SK-N-SH treated with all-trans-retinoic acid at 6 μM for 48 hours (cell line): ENCODE data around the gene PHIP.
"Not testable (repeated sequence)": the region's sequence is repeated elsewhere in the genome, so short reads cannot be mapped to it uniquely, and the experiment has no call there.

Experiments used
- ATAC-seq: fragments of 200-7000 bp; cut with Tn5 transposase; 3 replicates; pipeline ENCODE4 v1.9.1; 2020; ENCODE audit warnings: mild to moderate bottlenecking, moderate library complexity
- ARNTL ChIP-seq: fragments of 450-650 bp; formaldehyde crosslinking; IDR thresholded peaks from 2 replicates; pipeline ENCODE4 v1.5.0; 2020; ENCODE audit warnings: low read depth, mild to moderate bottlenecking, moderate library complexity, borderline replicate concordance
- BACH2 ChIP-seq: fragments of 250-450 bp; sonication (Bioruptor Pico); IDR thresholded peaks from 2 replicates; pipeline ENCODE4 v1.9.0; 2021; ENCODE audit warnings: mild to moderate bottlenecking, borderline replicate concordance
- CSDC2 ChIP-seq: fragments of 250-450 bp; sonication (Bioruptor Pico); IDR thresholded peaks from 2 replicates; pipeline ENCODE4 v1.5.0; 2020; ENCODE audit warnings: mild to moderate bottlenecking, moderate library complexity
- ESRRG ChIP-seq: fragments of 250-450 bp; sonication (Bioruptor Pico); IDR thresholded peaks from 2 replicates; pipeline ENCODE4 v1.6.1; 2021; ENCODE audit warnings: mild to moderate bottlenecking
- GLIS3 ChIP-seq: fragments of 250-450 bp; sonication (Bioruptor Pico); IDR thresholded peaks from 2 replicates; pipeline ENCODE4 v1.5.0; 2020; ENCODE audit warnings: mild to moderate bottlenecking, moderate library complexity
- ISL1 ChIP-seq: fragments of 250-450 bp; sonication (Bioruptor Pico); IDR thresholded peaks from 2 replicates; pipeline ENCODE4 v2.1.2; 2022; ENCODE audit warnings: mild to moderate bottlenecking, moderate library complexity
- POU6F1 ChIP-seq: fragments of 250-450 bp; sonication (Bioruptor Pico); IDR thresholded peaks from 2 replicates; pipeline ENCODE4 v1.8.0; 2021; ENCODE audit warnings: low read depth, mild to moderate bottlenecking, moderate library complexity, borderline replicate concordance
- PPARA ChIP-seq: fragments of 250-450 bp; sonication (Bioruptor Pico); IDR thresholded peaks from 2 replicates; pipeline ENCODE4 v1.5.0; 2020; ENCODE audit warnings: mild to moderate bottlenecking, borderline replicate concordance
- RARB ChIP-seq: fragments of 250-450 bp; sonication (Bioruptor Pico); IDR thresholded peaks from 2 replicates; pipeline ENCODE4 v1.8.0; 2021; ENCODE audit warnings: mild to moderate bottlenecking, moderate library complexity
- SNAI2 ChIP-seq: fragments of 250-450 bp; sonication (Bioruptor Pico); IDR thresholded peaks from 2 replicates; pipeline ENCODE4 v1.5.0; 2020; ENCODE audit warnings: mild to moderate bottlenecking, moderate library complexity
- TCF4 ChIP-seq: fragments of 250-450 bp; sonication (Bioruptor Pico); IDR thresholded peaks from 2 replicates; pipeline ENCODE4 v1.8.0; 2021; ENCODE audit warnings: mild to moderate bottlenecking, moderate library complexity, borderline replicate concordance
- TOX ChIP-seq: fragments of 250-450 bp; sonication (Bioruptor Pico); IDR thresholded peaks from 2 replicates; pipeline ENCODE4 v1.8.0; 2021; ENCODE audit warnings: mild to moderate bottlenecking, moderate library complexity, borderline replicate concordance
- ZC3H10 ChIP-seq: fragments of 250-450 bp; sonication (Bioruptor Pico); IDR thresholded peaks from 2 replicates; pipeline ENCODE4 v1.5.1; 2021; ENCODE audit warnings: mild to moderate bottlenecking, moderate library complexity
- ZFP3 ChIP-seq: fragments of 250-450 bp; sonication (Bioruptor Pico); IDR thresholded peaks from 2 replicates; pipeline ENCODE4 v1.5.0; 2020; ENCODE audit warnings: mild to moderate bottlenecking, moderate library complexity
- ZFP30 ChIP-seq: fragments of 450-650 bp; formaldehyde crosslinking; IDR thresholded peaks from 2 replicates; pipeline ENCODE4 v1.5.0; 2022; ENCODE audit warnings: mild to moderate bottlenecking, moderate library complexity
- ZNF70 ChIP-seq: fragments of 450-650 bp; formaldehyde crosslinking; IDR thresholded peaks from 2 replicates; pipeline ENCODE4 v1.5.0; 2020; ENCODE audit warnings: mild to moderate bottlenecking, moderate library complexity
- ZNF8 ChIP-seq: fragments of 450-650 bp; formaldehyde crosslinking; IDR thresholded peaks from 2 replicates; pipeline ENCODE4 v1.5.0; 2020; ENCODE audit warnings: mild to moderate bottlenecking, moderate library complexity
- TF ChIP-seq, protein P1 (sequence below): fragments of 250-450 bp; sonication (Bioruptor Pico); IDR thresholded peaks from 2 replicates; pipeline ENCODE4 v1.8.0; 2020; ENCODE audit warnings: mild to moderate bottlenecking, moderate library complexity, borderline replicate concordance
- TF ChIP-seq, protein P2 (sequence below): fragments of 250-450 bp; sonication (Bioruptor Pico); IDR thresholded peaks from 2 replicates; pipeline ENCODE4 v1.5.0; 2020; ENCODE audit warnings: mild to moderate bottlenecking, moderate library complexity
- TF ChIP-seq, protein P3 (sequence below): fragments of 250-450 bp; sonication (Bioruptor Pico); IDR thresholded peaks from 2 replicates; pipeline ENCODE4 v1.5.1; 2021; ENCODE audit warnings: mild to moderate bottlenecking, moderate library complexity

PHIP gene

GRCh38 chr6:78936515-78936914 is 141.5 kb downstream of the PHIP start:
- TF ChIP-seq RARB (CRISPR knock-in tag), result no peak
- ATAC-seq, result no peak

DNA sequence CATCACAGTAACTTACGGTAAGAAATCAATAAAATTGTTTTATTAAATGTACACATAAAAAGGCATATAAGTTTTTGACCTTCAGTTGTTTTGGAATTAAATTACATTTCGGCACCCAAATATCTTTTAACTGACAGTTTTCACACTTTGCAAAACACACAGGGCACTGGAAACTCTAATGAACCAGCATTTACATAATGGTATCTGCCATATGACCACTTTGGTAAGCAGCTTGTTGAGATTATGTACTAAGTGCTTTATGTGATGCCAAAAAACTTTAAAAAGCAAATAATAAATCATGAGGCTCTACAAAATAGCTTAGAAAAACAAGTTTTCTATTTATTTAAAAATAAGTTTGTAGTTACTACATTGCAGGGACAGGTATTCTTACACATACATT is 142.5 kb downstream of the PHIP start:
- ATAC-seq, result no peak
- TF ChIP-seq POU6F1 (CRISPR knock-in tag), result no peak
- TF ChIP-seq, all 23 proteins: peak for 0

DNA sequence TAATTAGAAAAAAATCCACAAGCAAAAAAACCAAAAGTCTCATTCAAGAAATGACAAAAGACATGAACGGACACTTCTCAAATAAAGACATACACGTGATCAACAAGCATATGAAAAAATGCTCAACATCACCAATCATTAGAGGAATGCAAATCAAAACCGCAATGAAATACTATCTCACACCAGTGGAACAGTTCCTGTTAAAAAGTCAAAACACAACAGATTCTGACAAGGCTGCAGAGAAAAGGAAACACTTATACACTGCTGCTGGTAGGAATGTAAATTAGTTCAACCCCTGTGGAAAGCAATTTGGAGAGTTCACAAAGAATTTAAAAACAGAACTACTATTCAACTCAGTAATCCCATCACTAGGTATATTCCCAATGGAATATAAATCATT is 152.7 kb downstream of the PHIP start:
- ATAC-seq, result no peak
- TF ChIP-seq GLIS3 (CRISPR knock-in tag) (no peak), ZNF70 (CRISPR knock-in tag) (no peak), POU6F1 (CRISPR knock-in tag) (no peak), ZNF8 (CRISPR knock-in tag) (no peak)
- TF ChIP-seq, all 23 proteins: peak for 0

GRCh38 chr6:78921168-78921567 is 156.9 kb downstream of the PHIP start:
- ATAC-seq, result not testable (repeated sequence)

DNA sequence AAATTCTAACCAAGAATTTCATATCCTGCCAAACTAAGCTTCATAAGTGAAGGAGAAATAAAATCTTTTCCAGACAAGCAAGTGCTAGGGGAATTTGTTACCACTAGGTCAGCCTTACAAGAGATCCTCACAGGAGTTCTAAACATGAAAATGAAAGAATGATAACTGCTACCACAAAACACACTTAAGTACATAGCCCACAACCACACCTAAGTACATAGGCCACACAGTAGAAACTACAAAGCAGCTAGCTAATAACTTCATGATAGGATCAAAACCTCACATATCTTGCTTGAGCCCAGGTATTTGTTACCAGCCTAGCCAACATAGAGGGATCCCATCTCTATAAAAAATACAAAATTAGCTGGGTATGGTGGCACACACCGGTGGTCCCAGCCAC is 160.3 kb downstream of the PHIP start:
- no peak for ATAC-seq
- no peak for TF ChIP-seq ARNTL (CRISPR knock-in tag)
- TF ChIP-seq ZFP3, result no peak
- TF ChIP-seq CSDC2 (CRISPR knock-in tag), result no peak
- no peak for TF ChIP-seq RARB (CRISPR knock-in tag)
- TF ChIP-seq ESRRG (CRISPR knock-in tag), result no peak
- no peak for TF ChIP-seq ZC3H10 (CRISPR knock-in tag)
- TF ChIP-seq BACH2 (CRISPR knock-in tag), result no peak
- no peak for TF ChIP-seq PPARA
- no peak for TF ChIP-seq ISL1 (CRISPR knock-in tag)

DNA sequence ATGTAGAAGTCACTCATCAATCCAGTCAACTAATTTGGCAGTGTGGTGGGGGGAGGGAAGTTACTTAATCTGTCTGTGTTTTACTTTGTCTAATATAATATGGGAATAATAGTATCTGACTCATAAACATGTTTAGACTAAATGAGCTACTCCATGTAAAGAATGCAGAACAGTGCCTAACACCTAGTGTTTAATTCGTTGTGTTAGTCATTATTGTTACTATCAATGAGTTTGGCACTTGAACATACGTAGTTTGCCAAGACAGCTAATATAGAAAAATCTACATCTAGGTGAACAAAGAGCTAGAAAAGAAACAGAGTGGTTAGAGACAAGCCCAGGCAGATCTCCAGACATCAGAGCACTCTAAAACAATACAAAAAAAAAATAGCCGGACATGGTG is 161.6 kb downstream of the PHIP start:
- no peak for TF ChIP-seq ARNTL (CRISPR knock-in tag)
- no peak for TF ChIP-seq POU6F1 (CRISPR knock-in tag)
- no peak for TF ChIP-seq ESRRG (CRISPR knock-in tag)
- TF ChIP-seq SNAI2, result no peak
- no peak for TF ChIP-seq ZFP30 (CRISPR knock-in tag)
- TF ChIP-seq ZNF8 (CRISPR knock-in tag), result no peak
- TF ChIP-seq, protein P1, sequence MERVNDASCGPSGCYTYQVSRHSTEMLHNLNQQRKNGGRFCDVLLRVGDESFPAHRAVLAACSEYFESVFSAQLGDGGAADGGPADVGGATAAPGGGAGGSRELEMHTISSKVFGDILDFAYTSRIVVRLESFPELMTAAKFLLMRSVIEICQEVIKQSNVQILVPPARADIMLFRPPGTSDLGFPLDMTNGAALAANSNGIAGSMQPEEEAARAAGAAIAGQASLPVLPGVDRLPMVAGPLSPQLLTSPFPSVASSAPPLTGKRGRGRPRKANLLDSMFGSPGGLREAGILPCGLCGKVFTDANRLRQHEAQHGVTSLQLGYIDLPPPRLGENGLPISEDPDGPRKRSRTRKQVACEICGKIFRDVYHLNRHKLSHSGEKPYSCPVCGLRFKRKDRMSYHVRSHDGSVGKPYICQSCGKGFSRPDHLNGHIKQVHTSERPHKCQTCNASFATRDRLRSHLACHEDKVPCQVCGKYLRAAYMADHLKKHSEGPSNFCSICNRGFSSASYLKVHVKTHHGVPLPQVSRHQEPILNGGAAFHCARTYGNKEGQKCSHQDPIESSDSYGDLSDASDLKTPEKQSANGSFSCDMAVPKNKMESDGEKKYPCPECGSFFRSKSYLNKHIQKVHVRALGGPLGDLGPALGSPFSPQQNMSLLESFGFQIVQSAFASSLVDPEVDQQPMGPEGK (CRISPR knock-in tag), result no peak
- TF ChIP-seq RARB (CRISPR knock-in tag), result no peak
- TF ChIP-seq, protein P2, sequence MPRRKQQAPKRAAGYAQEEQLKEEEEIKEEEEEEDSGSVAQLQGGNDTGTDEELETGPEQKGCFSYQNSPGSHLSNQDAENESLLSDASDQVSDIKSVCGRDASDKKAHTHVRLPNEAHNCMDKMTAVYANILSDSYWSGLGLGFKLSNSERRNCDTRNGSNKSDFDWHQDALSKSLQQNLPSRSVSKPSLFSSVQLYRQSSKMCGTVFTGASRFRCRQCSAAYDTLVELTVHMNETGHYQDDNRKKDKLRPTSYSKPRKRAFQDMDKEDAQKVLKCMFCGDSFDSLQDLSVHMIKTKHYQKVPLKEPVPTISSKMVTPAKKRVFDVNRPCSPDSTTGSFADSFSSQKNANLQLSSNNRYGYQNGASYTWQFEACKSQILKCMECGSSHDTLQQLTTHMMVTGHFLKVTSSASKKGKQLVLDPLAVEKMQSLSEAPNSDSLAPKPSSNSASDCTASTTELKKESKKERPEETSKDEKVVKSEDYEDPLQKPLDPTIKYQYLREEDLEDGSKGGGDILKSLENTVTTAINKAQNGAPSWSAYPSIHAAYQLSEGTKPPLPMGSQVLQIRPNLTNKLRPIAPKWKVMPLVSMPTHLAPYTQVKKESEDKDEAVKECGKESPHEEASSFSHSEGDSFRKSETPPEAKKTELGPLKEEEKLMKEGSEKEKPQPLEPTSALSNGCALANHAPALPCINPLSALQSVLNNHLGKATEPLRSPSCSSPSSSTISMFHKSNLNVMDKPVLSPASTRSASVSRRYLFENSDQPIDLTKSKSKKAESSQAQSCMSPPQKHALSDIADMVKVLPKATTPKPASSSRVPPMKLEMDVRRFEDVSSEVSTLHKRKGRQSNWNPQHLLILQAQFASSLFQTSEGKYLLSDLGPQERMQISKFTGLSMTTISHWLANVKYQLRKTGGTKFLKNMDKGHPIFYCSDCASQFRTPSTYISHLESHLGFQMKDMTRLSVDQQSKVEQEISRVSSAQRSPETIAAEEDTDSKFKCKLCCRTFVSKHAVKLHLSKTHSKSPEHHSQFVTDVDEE (CRISPR knock-in tag), result no peak
- no peak for TF ChIP-seq ISL1 (CRISPR knock-in tag)
- no peak for TF ChIP-seq TOX
- no peak for TF ChIP-seq CSDC2 (CRISPR knock-in tag)
- no peak for TF ChIP-seq ZFP3
- no peak for TF ChIP-seq ZC3H10 (CRISPR knock-in tag)
- no peak for TF ChIP-seq TCF4
- TF ChIP-seq, protein P3, sequence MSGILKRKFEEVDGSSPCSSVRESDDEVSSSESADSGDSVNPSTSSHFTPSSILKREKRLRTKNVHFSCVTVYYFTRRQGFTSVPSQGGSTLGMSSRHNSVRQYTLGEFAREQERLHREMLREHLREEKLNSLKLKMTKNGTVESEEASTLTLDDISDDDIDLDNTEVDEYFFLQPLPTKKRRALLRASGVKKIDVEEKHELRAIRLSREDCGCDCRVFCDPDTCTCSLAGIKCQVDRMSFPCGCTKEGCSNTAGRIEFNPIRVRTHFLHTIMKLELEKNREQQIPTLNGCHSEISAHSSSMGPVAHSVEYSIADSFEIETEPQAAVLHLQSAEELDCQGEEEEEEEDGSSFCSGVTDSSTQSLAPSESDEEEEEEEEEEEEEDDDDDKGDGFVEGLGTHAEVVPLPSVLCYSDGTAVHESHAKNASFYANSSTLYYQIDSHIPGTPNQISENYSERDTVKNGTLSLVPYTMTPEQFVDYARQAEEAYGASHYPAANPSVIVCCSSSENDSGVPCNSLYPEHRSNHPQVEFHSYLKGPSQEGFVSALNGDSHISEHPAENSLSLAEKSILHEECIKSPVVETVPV (CRISPR knock-in tag), result no peak
- no peak for TF ChIP-seq GLIS3 (CRISPR knock-in tag)
- TF ChIP-seq, all 23 proteins: peak for 0

More for the DNA sequence above, 161.6 kb downstream of the PHIP start:
- no peak for ATAC-seq
